T-helper 1 cell (primary cell): Measurements from ENCODE around the gene ARHGEF33.
A peak's percentile ranks its signal among the peaks of the same experiment; 100 is the strongest.

Experiments
- DNase-seq, 5 donors: peaks; one replicate each; pipeline ENCODE4 v3.0.0-alpha.2; 2012 to 2020
- total RNA-seq, 4 donors: gene quantifications; one replicate each; lab custom pipeline; 2026; lab: John Stamatoyannopoulos, UW

ARHGEF33 gene
- 0 to 0.24 (median 0.11) reads per million in 4 donors for total RNA-seq

DNA sequence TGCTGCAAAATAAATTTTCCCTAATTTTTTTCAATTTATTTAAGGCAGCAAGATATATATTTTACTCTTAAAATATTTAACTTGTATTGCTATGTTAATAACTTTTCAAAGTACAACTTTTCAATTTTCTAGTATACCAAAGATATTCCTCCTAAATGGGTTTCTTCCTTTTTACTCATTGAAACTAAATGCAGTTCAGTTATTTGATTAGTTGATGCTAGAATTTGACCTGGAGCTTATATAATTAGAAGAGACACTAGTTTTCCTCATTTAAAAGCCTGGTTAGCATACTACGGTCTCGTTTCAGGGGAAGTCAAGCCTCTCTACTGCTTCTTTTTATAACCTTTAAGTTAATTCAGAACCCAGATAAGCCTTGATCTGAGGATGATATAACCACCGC is at the start of gene ARHGEF33:
Gene ARHGEF33 (plus strand): TSS at position 301 of the 400 bp plus-strand sequence. CDS start 29,573 bp downstream, outside the sequence.
- DNase-seq, result no peak

DNA sequence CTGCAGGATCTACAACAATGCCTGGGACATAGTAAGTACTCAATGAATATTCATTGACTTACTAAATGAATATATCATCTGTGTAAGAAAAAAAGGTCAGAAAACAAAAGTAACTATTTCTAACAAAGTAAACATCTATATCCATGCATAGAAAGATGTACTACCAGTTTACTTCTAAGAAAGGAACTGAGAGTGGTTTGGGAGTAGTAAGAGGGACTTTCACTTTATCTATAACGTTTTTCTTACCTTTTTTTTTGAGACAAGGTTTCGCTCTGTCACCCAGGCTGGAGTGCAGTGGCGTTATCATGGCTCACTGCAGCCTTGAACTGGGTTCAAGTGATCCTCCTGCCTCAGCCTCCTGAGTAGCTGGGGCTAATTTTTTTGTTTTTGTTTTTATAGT is 39.6 kb upstream of the ARHGEF33 start:
- DNase-seq, result no peak

DNA sequence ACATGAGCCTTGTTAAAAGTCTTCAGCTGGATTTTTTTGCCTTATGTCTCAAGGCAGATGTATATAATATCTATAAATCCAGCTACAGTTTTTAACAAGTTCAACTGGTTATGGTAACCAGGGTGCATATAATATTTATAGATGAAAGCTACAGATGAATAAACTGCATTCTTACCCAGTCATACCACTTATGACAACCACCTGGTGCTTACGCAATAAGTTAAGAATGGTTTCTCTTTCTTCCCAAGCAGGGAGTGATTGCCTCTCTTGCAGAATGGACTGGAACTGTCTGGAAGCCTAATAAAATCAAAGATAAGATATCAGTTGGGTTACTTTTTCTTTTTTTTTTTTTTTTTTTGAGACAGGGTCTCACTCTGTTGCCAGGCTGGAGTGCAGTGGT is 33.5 kb upstream of the ARHGEF33 start:
- no peak for DNase-seq

DNA sequence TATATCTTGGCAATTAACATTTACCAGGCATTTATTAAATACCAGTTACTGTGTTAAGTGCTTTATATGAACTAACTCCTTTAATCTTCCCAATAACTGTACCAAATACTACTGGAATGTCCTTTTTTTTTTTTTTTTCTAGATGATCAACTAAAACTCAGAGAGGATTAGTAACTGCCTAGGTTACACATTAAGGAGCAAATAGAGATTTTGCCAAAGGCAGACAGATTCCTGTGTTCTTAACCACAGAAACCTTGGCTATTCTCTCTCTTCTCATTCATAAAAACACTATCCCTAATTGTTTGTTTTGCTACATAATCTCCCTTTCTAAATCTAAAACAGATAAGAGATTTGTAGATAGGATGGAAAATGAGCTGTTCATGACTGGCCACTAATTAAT is 27.2 kb upstream of the ARHGEF33 start:
- DNase-seq, result no peak

- DNase-seq, result peak in 1 of 5 donors; percentile 30
These were observed 26.5 kb upstream of the ARHGEF33 start for GRCh38 chr2:38863061-38863695.

GRCh38 chr2:38866773-38867443 is 22.8 kb upstream of the ARHGEF33 start:
- DNase-seq, result peak in 1 of 5 donors; percentile 25

- DNase-seq, result no peak
These were observed 18.2 kb upstream of the ARHGEF33 start for GRCh38 chr2:38871432-38871831.

DNA sequence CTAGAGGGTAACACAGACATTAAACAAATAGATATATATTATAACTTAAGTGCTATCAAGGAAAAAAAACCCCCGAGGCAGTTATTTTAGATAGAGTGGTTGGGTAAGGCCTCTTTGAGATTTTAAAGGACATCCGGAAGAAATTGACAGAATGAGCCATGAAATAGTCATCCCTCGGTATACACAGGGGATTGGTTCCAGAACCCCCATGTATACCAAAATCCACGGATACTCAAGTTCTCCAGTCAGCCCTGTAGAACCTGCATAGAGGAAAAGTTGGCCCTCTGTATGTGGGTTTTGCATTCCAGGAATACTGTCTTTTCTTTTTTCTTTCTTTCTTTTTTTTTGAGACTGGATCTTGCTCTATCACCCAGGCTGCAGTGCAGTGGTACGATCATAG is 15.9 kb upstream of the ARHGEF33 start:
- DNase-seq, result no peak

DNA sequence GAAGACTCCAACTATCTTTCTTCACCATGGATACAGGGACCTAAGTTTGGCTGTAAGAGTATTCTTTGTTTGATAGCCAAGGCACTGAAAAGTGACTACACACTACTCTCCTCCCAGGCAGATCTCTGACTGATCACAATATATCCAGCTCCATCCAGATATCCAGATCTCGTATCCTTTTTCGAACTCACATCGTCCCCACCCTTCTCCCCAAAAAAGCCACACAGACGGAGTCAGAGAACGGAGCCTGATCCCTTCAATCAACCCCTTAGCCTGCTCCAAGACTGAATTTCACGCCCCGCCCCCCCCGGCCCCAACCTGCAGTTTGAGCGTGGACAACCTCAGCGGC is 14.5 kb upstream of the ARHGEF33 start:
- no peak for DNase-seq

DNA sequence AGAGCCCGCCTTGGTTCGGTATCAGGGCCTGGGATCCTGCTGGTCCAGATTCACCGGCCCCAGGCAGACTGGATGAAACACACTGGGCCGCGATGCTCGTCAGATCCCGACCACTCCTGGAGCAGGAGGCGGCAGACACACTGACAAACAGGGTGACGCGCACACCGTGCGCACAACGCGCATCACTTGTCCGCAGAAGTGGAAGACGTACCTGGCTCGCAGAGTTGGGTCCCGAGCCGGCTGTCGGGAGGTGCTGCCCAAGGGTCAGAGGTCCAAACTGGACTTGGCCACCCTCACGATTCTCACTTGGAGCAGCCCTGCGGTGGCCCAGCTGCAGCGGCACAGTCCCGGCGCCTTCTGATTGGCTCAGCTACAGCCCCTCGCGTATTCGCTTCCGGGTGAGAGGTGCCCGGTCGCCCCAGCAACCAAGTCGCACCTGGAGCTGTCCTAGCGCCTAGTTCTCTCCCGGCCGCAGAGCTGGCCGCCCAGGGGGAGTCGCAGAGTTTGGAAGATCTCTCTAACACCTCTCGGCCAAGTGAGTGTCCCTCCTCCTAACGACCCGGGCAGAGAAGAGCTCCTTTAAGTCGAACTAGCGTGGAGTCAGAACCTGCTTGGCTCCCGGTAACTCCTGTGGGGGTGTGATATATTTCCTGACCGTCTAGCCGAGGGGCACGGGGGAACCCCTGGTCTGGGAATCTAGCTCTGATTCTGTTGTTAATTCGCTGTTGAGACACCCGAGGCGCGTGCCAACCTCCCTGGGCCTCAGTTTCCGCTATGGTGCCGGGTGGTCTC is 13.9 kb upstream of the ARHGEF33 start, which contains the start of the genes DHX57 and MORN2:
Gene DHX57 (minus strand): TSS at position 359 of the 792 bp plus-strand sequence. CDS start 7,529 bp downstream, outside the sequence.
Gene MORN2 (plus strand): TSS at position 401 of the 792 bp plus-strand sequence.
- DNase-seq, result peak; percentile 49 to 82 (median 74)

DNA sequence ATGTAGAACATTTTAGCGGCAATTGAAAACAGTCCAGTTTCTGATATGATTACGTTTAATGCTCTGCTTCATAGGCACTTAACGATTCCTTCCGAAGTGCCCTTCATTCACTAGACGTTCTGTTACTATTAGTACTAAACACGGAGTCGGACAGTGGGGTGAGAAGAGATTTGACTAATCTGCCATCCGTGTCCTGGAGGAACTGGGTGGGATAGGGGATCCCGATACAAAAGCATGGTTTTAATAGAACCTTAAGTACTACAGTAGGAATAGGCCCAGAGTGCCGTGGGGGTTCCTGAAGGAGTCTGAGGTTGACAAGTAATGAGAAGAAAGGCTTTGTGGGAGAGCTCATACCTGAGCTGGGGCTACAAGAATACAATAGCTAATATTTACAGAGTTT is 13.3 kb upstream of the ARHGEF33 start:
- DNase-seq, result no peak

GRCh38 chr2:38886063-38886462 is 3.6 kb upstream of the ARHGEF33 start:
- DNase-seq, result no peak

GRCh38 chr2:38887347-38887746 is 2.3 kb upstream of the ARHGEF33 start:
- no peak for DNase-seq

GRCh38 chr2:38887902-38888554 is 1.6 kb upstream of the ARHGEF33 start:
- no peak for DNase-seq

- no peak for DNase-seq
These were observed 630 bp upstream of the ARHGEF33 start for GRCh38 chr2:38889045-38889444.

GRCh38 chr2:38892819-38893218 is 3.1 kb downstream of the ARHGEF33 start:
- no peak for DNase-seq

- DNase-seq, result no peak
These were observed 8.6 kb downstream of the ARHGEF33 start for GRCh38 chr2:38898256-38898655.

DNA sequence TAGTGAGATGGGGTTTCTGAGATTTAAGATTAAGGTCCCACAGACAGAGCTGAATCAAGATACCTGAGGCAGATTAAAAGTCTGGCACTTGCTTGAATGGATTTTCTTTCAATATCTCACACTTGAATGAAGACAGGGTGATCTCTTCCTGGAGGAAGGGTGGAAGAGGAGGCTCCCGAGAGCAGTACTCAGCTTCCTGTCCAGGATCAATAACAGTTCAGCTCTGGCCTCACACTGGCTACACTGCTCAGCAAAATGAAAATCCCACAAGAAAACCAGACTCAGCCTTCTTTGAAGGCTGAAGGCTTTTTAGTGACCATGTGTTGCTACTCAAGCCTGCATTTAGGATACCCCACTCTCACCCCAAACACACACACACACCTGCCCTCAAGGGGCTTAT is 11.1 kb downstream of the ARHGEF33 start:
- no peak for DNase-seq

DNA sequence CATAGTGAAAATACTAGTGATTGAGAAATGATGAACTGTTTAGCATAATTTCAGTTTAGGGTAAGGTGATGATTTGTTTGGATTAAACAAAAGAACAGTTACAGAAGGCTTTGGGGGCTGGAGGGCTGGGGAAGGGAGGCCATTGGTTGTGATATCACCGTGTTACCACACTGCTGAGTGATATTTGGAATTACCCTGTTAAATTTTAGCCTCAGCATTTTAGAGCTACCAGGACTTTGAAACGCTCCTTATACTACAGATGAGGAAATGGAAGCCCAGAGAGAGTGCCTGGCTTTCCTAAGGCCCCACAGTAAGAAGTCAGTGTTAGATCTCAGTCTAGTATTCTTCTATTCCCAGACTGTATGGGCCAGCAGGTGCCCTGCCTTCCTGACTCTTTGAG is 15.6 kb downstream of the ARHGEF33 start:
- no peak for DNase-seq

- DNase-seq, result no peak
These were observed 17.6 kb downstream of the ARHGEF33 start for GRCh38 chr2:38907242-38907641.

- peak in 1 of 5 donors; percentile 73 for DNase-seq
These were observed 18.3 kb downstream of the ARHGEF33 start for GRCh38 chr2:38907743-38908562.

GRCh38 chr2:38909872-38910271 is 20.2 kb downstream of the ARHGEF33 start:
- DNase-seq, result no peak
